Fibroblast of the conjunctiva (primary cell): ENCODE data around the gene KIF3A.
"Not testable (repeated sequence)": the region's sequence is repeated elsewhere in the genome, so short reads cannot be mapped to it uniquely, and the experiment has no call there.

Source experiments
- DNase-seq: peaks from one replicate; pipeline ENCODE4 v3.0.0-alpha.2; 2010; ENCODE audit warnings: low read depth

KIF3A gene

GRCh38 chr5:132718544-132719312, 18.6 kb downstream of the KIF3A start:
- no peak for DNase-seq

- DNase-seq = no peak
Observed at GRCh38 chr5:132714456-132715307, 22.7 kb downstream of the KIF3A start.

GRCh38 chr5:132708645-132709044, 28.7 kb downstream of the KIF3A start:
- DNase-seq = no peak

GRCh38 chr5:132704875-132705274, 32.5 kb downstream of the KIF3A start:
- no peak for DNase-seq

GRCh38 chr5:132695956-132696355, 41.4 kb downstream of the KIF3A start:
- DNase-seq = no peak

- DNase-seq = peak; percentile 38
Observed at GRCh38 chr5:132692632-132692967, 44.7 kb downstream of the KIF3A start.

- DNase-seq = not testable (repeated sequence)
Observed at GRCh38 chr5:132691755-132692631, 45.4 kb downstream of the KIF3A start.

- DNase-seq = no peak
Observed at GRCh38 chr5:132690156-132690555, 47.2 kb downstream of the KIF3A start.

- DNase-seq = no peak
Observed at GRCh38 chr5:132689513-132689912, 47.8 kb downstream of the KIF3A start.

- DNase-seq = no peak
Observed at GRCh38 chr5:132688536-132689339, 48.6 kb downstream of the KIF3A start.

GRCh38 chr5:132687995-132688394, 49.4 kb downstream of the KIF3A start:
- no peak for DNase-seq

GRCh38 chr5:132686193-132686592, 51.2 kb downstream of the KIF3A start:
- DNase-seq = no peak

- DNase-seq = no peak
Observed at GRCh38 chr5:132684922-132685720, 52.2 kb downstream of the KIF3A start.

GRCh38 chr5:132684491-132684890, 52.9 kb downstream of the KIF3A start:
- no peak for DNase-seq

GRCh38 chr5:132681983-132682382, 55.4 kb downstream of the KIF3A start:
- no peak for DNase-seq

GRCh38 chr5:132681476-132681831, 55.9 kb downstream of the KIF3A start:
- no peak for DNase-seq

GRCh38 chr5:132680780-132681475, 56.4 kb downstream of the KIF3A start:
- no peak for DNase-seq

- DNase-seq = no peak
Observed at GRCh38 chr5:132679717-132680380, 57.5 kb downstream of the KIF3A start.

GRCh38 chr5:132679166-132679565, 58.2 kb downstream of the KIF3A start:
- DNase-seq = no peak

- DNase-seq = no peak
Observed at GRCh38 chr5:132678735-132679134, 58.6 kb downstream of the KIF3A start.
